K562 (cell line): ENCODE measurements around the gene MINDY4. TPM values are rescaled to one million over a fixed set of nuclear protein-coding genes. Genes with fewer than 3 reads are reported as not detected.

Experiments used
- ATAC-seq: fragments of 200-7000 bp; cut with Tn5 transposase; 3 replicates; pipeline ENCODE4 v1.9.1; 2020; ENCODE audit warnings: moderate library complexity
- BruUV-seq: library from RNA; stranded (reverse); fragments of 400-500 nt; replicated peaks from 2 replicates; lab custom pipeline; 2021; lab: Mats Ljungman, UMichigan
- CTCF ChIA-PET: fragments of 300-600 bp; formaldehyde crosslinking; extraction: SDS; loops from one replicate; lab custom pipeline; 2021; ENCODE audit warnings: low intra/inter-chr PET ratio; lab: Yijun Ruan, JAX
- POLR2A ChIA-PET: fragments of 300-600, 350-650 bp; sonication (Branson Sonifier 250); formaldehyde crosslinking; extraction: SDS; loops from one replicate; lab custom pipeline; 2021; ENCODE audit warnings: antibody characterized with exemption, inconsistent platforms; lab: Yijun Ruan, JAX
- DNase-seq, 4 experiments: peaks; one replicate each; pipeline versions ENCODE4 v3.0.0 to v3.0.0-alpha.2; 2011 to 2018; ENCODE audit warnings: low spot score in 3 of 4, mixed read lengths in 3 of 4; ENCODE audit errors: extremely low read depth in 1 of 4
- FAIRE-seq: peaks from 2 replicates; lab custom pipeline; 2011; peaks lifted over from hg19 to GRCh38; lab: Jason Lieb, UNC
- H2AFZ ChIP-seq: 2 replicates; pipeline ENCODE4 v1.6.0; 2011; ENCODE audit warnings: low read depth, low read length, control low read depth, inconsistent platforms
- H3K27ac ChIP-seq: fragments of 200-600 bp; 3 replicates; pipeline ENCODE4 v1.8.0; 2011; ENCODE audit warnings: low read depth, mild to moderate bottlenecking, control low read depth, inconsistent platforms, low read length, moderate library complexity, mixed read lengths; ENCODE audit errors: extremely low read depth
- H3K27me3 ChIP-seq, 2 experiments: fragments of 300-600 bp in 1 of 2; 2 replicates in 1 of 2; 3 replicates in 1 of 2; pipeline versions ENCODE4 v1.6.0 to v1.8.0; 2011; ENCODE audit warnings: inconsistent platforms in 2 of 2, low read length in 2 of 2, mild to moderate bottlenecking in 1 of 2, mixed read lengths in 1 of 2, moderate library complexity in 1 of 2; ENCODE audit not compliant: control insufficient read depth in 2 of 2, insufficient read depth in 2 of 2
- H3K36me3 ChIP-seq: fragments of 300-600 bp; 3 replicates; pipeline ENCODE4 v1.8.0; 2011; ENCODE audit warnings: mild to moderate bottlenecking, low read length, inconsistent platforms; ENCODE audit not compliant: control insufficient read depth, insufficient read depth
- H3K4me1 ChIP-seq, 2 experiments: fragments of 200-600 bp in 1 of 2; replicated peaks in 1 of 2; 2 replicates in 1 of 2; 3 replicates in 1 of 2; pipeline versions ENCODE4 v1.5.1 to v1.8.0; 2011; ENCODE audit warnings: inconsistent platforms in 2 of 2, low read length in 2 of 2, mild to moderate bottlenecking in 1 of 2, mixed read lengths in 1 of 2, moderate library complexity in 1 of 2; ENCODE audit not compliant: control insufficient read depth in 2 of 2, insufficient read depth in 2 of 2
- H3K4me2 ChIP-seq: 2 replicates; pipeline ENCODE4 v1.6.1; 2011; ENCODE audit warnings: low read length, control low read depth, inconsistent platforms, mixed read lengths; ENCODE audit not compliant: insufficient read depth
- H3K4me3 ChIP-seq: fragments of 200-600 bp; sonication (generic), shearing (Covaris generic); 2 replicates; pipeline ENCODE4 v1.5.1; 2016; ENCODE audit warnings: control low read depth, inconsistent platforms
- H3K79me2 ChIP-seq: fragments of 200-600 bp; 3 replicates; pipeline ENCODE4 v1.8.0; 2011; ENCODE audit warnings: low read length, inconsistent platforms; ENCODE audit not compliant: control insufficient read depth, insufficient read depth
- H3K9ac ChIP-seq, 2 experiments: 2 replicates each; pipeline versions ENCODE4 v1.6.0 to v1.6.1; 2011; ENCODE audit warnings: low read depth in 2 of 2, low read length in 2 of 2, control low read depth in 1 of 2, inconsistent platforms in 1 of 2, mild to moderate bottlenecking in 1 of 2, mixed read lengths in 1 of 2; ENCODE audit not compliant: insufficient read depth in 1 of 2
- H3K9me1 ChIP-seq: one replicate; pipeline ENCODE4 v1.6.0; 2011; ENCODE audit warnings: inconsistent platforms, mild to moderate bottlenecking, low read length, moderate library complexity; ENCODE audit not compliant: control insufficient read depth, insufficient read depth
- H3K9me3 ChIP-seq: replicated peaks from 2 replicates; pipeline ENCODE4 v1.5.1; 2011; ENCODE audit warnings: low read depth, low read length, inconsistent platforms; ENCODE audit not compliant: control insufficient read depth, insufficient read depth
- H4K20me1 ChIP-seq: replicated peaks from 2 replicates; pipeline ENCODE4 v1.6.1; 2011; ENCODE audit warnings: low read length, inconsistent platforms, mixed read lengths; ENCODE audit not compliant: control insufficient read depth, insufficient read depth
- BCL6 ChIP-seq: fragments of 250-450 bp; sonication (Bioruptor Pico); IDR thresholded peaks from 2 replicates; pipeline ENCODE4 v1.4.0; 2020
- BRD9 ChIP-seq: fragments of 450-650 bp; IDR thresholded peaks from 2 replicates; pipeline ENCODE4 v1.6.1; 2018; ENCODE audit warnings: low read depth; ENCODE audit not compliant: partially characterized antibody
- CBX8 ChIP-seq: fragments of 200-600 bp; sonication (generic); IDR thresholded peaks from 2 replicates; pipeline ENCODE4 v1.6.1; 2012; ENCODE audit warnings: borderline replicate concordance, mixed run types, low read depth, mild to moderate bottlenecking, moderate library complexity, mixed read lengths, low read length, control low read depth, inconsistent platforms; ENCODE audit not compliant: poor library complexity, severe bottlenecking; ENCODE audit errors: extremely low read depth
- EGR1 ChIP-seq: fragments of 450-650 bp; conservative IDR thresholded peaks from 2 replicates; pipeline ENCODE4 v1.6.1; 2017; ENCODE audit warnings: mild to moderate bottlenecking
- HMG20B ChIP-seq: fragments of 250-450 bp; sonication (Bioruptor Pico); IDR thresholded peaks from 2 replicates; pipeline ENCODE4 v1.5.0; 2021; ENCODE audit warnings: mild to moderate bottlenecking
- KDM5B ChIP-seq: fragments of 200-600 bp; sonication (generic); IDR thresholded peaks from 2 replicates; pipeline ENCODE4 v1.6.1; 2012; ENCODE audit warnings: low read depth, mild to moderate bottlenecking, moderate library complexity, low read length, control low read depth, inconsistent platforms; ENCODE audit not compliant: insufficient replicate concordance
- MECOM ChIP-seq: fragments of 250-450 bp; sonication (Bioruptor Pico); IDR thresholded peaks from 2 replicates; pipeline ENCODE4 v1.8.0; 2022; ENCODE audit warnings: inconsistent platforms
- NELFE ChIP-seq: IDR thresholded peaks from 2 replicates; pipeline ENCODE4 v1.6.1; 2011; ENCODE audit warnings: mild to moderate bottlenecking; ENCODE audit not compliant: insufficient read depth, insufficient read length
- RBBP5 ChIP-seq: fragments of 200-600 bp; sonication (generic); IDR thresholded peaks from 2 replicates; pipeline ENCODE4 v1.6.1; 2012; ENCODE audit warnings: borderline replicate concordance, mild to moderate bottlenecking, low read length, control low read depth, inconsistent platforms; ENCODE audit not compliant: insufficient read depth, poor library complexity, severe bottlenecking
- RBM14 ChIP-seq: fragments of 200-400 bp; formaldehyde crosslinking; IDR thresholded peaks from 2 replicates; pipeline ENCODE4 v1.6.1; 2018; ENCODE audit warnings: low read depth, mild to moderate bottlenecking, low read length, moderate library complexity, borderline replicate concordance; ENCODE audit not compliant: insufficient read depth
- SRSF1 ChIP-seq: fragments of 200-400 bp; formaldehyde crosslinking; IDR thresholded peaks from 2 replicates; pipeline ENCODE4 v1.6.1; 2017; ENCODE audit warnings: mild to moderate bottlenecking, low read depth, low read length, moderate library complexity
- STAT5A ChIP-seq: IDR thresholded peaks from 2 replicates; pipeline ENCODE4 v1.6.1; 2012; ENCODE audit warnings: low read length, inconsistent platforms, borderline replicate concordance
- ZNF41 ChIP-seq: fragments of 250-450 bp; sonication (Bioruptor Pico); conservative IDR thresholded peaks from 2 replicates; pipeline ENCODE4 v1.4.0; 2020; ENCODE audit warnings: mild to moderate bottlenecking
- ZNF707 ChIP-seq: fragments of 250-450 bp; sonication (Bioruptor Pico); conservative IDR thresholded peaks from 2 replicates; pipeline ENCODE4 v1.8.0; 2022; ENCODE audit warnings: inconsistent platforms, mild to moderate bottlenecking, moderate library complexity
- WGBS: fragments of 100-300 bp; shearing (Covaris generic); methylation state at CpG from one replicate; pipeline ENCODE4 v1.1.6; 2016; ENCODE audit warnings: low coverage, mixed read lengths; ENCODE audit not compliant: insufficient coverage; ENCODE audit errors: missing lambda C conversion rate; 5-methylcytosine and 5-hydroxymethylcytosine counted together
- in situ Hi-C: fragments of 300-500 bp; cut with MboI; formaldehyde crosslinking; loops from 4 replicates; pipeline ENCODE4 v1.15.0; 2018; ENCODE audit warnings: inconsistent platforms, mixed read lengths
- intact Hi-C: fragments of 100-400 bp; cut with micrococcal nuclease; formaldehyde crosslinking; loops from 2 replicates; pipeline ENCODE4 v1.14.2; 2022
- polyA plus RNA-seq, 8 experiments: library from polyadenylated mRNA; depleted of rRNA in 4 of 8; stranded (reverse) in 5 of 8; unstranded in 3 of 8; fragments of >200 nt; fragmentation: Nextera tagmentation in 2 of 8; fragmentation: Illumina TruSeq in 1 of 8; extraction: Ambion mirVana in 2 of 8; extraction: Trizol in 1 of 8; gene quantifications; 2 replicates each; pipeline versions ENCODE4 v1.2.1 to v1.2.3, GENCODE V29; 2011 to 2014; ENCODE audit warnings: inconsistent platforms in 1 of 8, missing spikeins in 1 of 8
- total RNA-seq, 7 experiments: library from RNA; depleted of rRNA in 6 of 7; stranded (reverse); fragments of >200 nt in 6 of 7; fragmentation: Illumina TruSeq in 2 of 7; extraction: Trizol in 2 of 7; gene quantifications; 2 replicates each; pipeline versions ENCODE4 v1.2.1 to v1.2.3, GENCODE V29; 2011 to 2021; ENCODE audit warnings: low replicate concordance in 1 of 7
- TF ChIP-seq, protein P1 (sequence below): IDR thresholded peaks from 2 replicates; pipeline ENCODE4 v1.6.1; 2014; ENCODE audit warnings: antibody characterized with exemption

The MINDY4 gene
- total and polyA plus RNA-seq, 9 of the 15 experiments (the other 6 are each of a cell fraction or from before 2014, with no cell fraction given), result 2.1 to 16.7 (median 11.0) TPM

DNA sequence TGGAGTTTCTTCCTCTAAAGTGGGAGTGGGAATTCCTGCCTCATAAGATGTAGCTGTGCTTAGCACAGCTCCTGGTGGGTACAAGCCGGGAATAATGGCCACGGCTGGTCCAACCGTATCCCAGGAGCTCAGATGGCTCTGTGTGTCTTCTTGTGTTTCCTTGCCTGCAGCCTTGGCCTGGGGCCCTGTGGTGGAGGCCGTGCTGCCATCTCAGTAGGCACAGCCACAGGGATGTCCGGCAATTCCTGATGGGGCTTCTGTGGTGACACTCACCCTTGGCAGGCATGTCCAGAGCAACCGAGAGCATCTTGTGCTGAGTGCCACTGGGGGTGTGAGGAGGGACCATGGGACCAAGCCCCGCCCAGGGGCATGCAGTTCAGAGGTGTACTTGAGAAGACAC is 90.4 kb downstream of the MINDY4 start:
- Histone ChIP-seq H2AFZ (no peak overlapping the region), H3K4me3 (no peak overlapping the region), H4K20me1 (no peaks in the 10 kb centered on the region; the same call in 1 of the 2 replicates), H3K9me3 (no peaks in the 10 kb centered on the region)
- ATAC-seq, result no peak
- CTCF ChIA-PET, result no interaction called here
- TF ChIP-seq, protein P1, sequence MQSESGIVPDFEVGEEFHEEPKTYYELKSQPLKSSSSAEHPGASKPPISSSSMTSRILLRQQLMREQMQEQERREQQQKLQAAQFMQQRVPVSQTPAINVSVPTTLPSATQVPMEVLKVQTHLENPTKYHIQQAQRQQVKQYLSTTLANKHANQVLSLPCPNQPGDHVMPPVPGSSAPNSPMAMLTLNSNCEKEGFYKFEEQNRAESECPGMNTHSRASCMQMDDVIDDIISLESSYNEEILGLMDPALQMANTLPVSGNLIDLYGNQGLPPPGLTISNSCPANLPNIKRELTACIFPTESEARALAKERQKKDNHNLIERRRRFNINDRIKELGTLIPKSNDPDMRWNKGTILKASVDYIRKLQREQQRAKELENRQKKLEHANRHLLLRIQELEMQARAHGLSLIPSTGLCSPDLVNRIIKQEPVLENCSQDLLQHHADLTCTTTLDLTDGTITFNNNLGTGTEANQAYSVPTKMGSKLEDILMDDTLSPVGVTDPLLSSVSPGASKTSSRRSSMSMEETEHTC, result no peak
- TF ChIP-seq BCL6, result no peak
- TF ChIP-seq ZNF707, result no peak
- no peak for TF ChIP-seq STAT5A
- TF ChIP-seq CBX8, result no peak
- TF ChIP-seq KDM5B, result no peak
- no peak for TF ChIP-seq BRD9
- TF ChIP-seq SRSF1, result no peak
- no peak for TF ChIP-seq HMG20B
- no peak for TF ChIP-seq NELFE
- no peak for TF ChIP-seq RBM14
- TF ChIP-seq EGR1, result no peak
- TF ChIP-seq RBBP5, result no peak
- no peak for TF ChIP-seq ZNF41
- no peak for TF ChIP-seq MECOM
- TF ChIP-seq, all 486 proteins: peak for 0
- in situ Hi-C loops (no loop called here), intact Hi-C loops (no loop called here)
- no peaks in the 10 kb centered on the region; a peak in 2 of 5 replicates for H3K4me1 ChIP-seq
- no peak overlapping the region for H3K27ac ChIP-seq
- no TSS peak for BruUV-seq
- no peak overlapping the region for H3K9ac ChIP-seq
- no peak for FAIRE-seq
- no peak overlapping the region for H3K4me2 ChIP-seq
- no peaks in the 10 kb centered on the region for H3K79me2 ChIP-seq
- WGBS, result 89% methylated on average over 7 of the region's 7 CpGs
- DNase-seq, result no peak
- POLR2A ChIA-PET, result interaction anchor here (0.7 to 1.5 kb wide), 2 partner anchors 34 to 73 kb away, joined by 3 to 4 read pairs; no protein-coding TSS in a partner anchor
- H3K27me3 ChIP-seq, result no peaks in the 10 kb centered on the region
- no peaks in the 10 kb centered on the region for H3K9me1 ChIP-seq
- no peaks in the 10 kb centered on the region; the same call in 2 of the 3 replicates for H3K36me3 ChIP-seq
